ENCODE data around the gene ILDR2.
A peak's percentile ranks its signal among the peaks of the same experiment; 100 is the strongest.

ILDR2 gene

GRCh38 chr1:166858726-166859419 lies 116.5 kb downstream of the ILDR2 start:
- ChIA-PET POLR2A (interaction anchor here (0.6 kb wide), 1 partner anchor 350 kb away, joined by 6 read pairs; no protein-coding TSS in a partner anchor), CTCF (interaction anchor here (0.6 to 1.0 kb wide), 3 partner anchors 47 to 1377 kb away, joined by 3 to 4 read pairs (median 4); no protein-coding TSS in a partner anchor)
- no peak overlapping the region for H3K4me3 ChIP-seq (ENCODE audit: low read depth, low read length)
- TF ChIP-seq ZNF280C (tag by site-specific recombination; IDR thresholded peaks at IDR 0.05) = no peak
- TF ChIP-seq, protein P1, sequence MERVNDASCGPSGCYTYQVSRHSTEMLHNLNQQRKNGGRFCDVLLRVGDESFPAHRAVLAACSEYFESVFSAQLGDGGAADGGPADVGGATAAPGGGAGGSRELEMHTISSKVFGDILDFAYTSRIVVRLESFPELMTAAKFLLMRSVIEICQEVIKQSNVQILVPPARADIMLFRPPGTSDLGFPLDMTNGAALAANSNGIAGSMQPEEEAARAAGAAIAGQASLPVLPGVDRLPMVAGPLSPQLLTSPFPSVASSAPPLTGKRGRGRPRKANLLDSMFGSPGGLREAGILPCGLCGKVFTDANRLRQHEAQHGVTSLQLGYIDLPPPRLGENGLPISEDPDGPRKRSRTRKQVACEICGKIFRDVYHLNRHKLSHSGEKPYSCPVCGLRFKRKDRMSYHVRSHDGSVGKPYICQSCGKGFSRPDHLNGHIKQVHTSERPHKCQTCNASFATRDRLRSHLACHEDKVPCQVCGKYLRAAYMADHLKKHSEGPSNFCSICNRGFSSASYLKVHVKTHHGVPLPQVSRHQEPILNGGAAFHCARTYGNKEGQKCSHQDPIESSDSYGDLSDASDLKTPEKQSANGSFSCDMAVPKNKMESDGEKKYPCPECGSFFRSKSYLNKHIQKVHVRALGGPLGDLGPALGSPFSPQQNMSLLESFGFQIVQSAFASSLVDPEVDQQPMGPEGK (tag by site-specific recombination; IDR thresholded peaks at IDR 0.05) = no peak
- TF ChIP-seq MZF1 (tag by site-specific recombination; IDR thresholded peaks at IDR 0.05; ENCODE audit: borderline replicate concordance) = peak; percentile 23; the same call in 1 of the 2 replicates
- TF ChIP-seq, protein P2, sequence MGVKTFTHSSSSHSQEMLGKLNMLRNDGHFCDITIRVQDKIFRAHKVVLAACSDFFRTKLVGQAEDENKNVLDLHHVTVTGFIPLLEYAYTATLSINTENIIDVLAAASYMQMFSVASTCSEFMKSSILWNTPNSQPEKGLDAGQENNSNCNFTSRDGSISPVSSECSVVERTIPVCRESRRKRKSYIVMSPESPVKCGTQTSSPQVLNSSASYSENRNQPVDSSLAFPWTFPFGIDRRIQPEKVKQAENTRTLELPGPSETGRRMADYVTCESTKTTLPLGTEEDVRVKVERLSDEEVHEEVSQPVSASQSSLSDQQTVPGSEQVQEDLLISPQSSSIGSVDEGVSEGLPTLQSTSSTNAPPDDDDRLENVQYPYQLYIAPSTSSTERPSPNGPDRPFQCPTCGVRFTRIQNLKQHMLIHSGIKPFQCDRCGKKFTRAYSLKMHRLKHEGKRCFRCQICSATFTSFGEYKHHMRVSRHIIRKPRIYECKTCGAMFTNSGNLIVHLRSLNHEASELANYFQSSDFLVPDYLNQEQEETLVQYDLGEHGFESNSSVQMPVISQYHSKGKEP (tag by site-specific recombination; IDR thresholded peaks at IDR 0.05) = no peak
- peak; percentile 60 for TF ChIP-seq EGR2 (tag by site-specific recombination; IDR thresholded peaks at IDR 0.05; ENCODE audit: low read depth)
- TF ChIP-seq, protein P3, sequence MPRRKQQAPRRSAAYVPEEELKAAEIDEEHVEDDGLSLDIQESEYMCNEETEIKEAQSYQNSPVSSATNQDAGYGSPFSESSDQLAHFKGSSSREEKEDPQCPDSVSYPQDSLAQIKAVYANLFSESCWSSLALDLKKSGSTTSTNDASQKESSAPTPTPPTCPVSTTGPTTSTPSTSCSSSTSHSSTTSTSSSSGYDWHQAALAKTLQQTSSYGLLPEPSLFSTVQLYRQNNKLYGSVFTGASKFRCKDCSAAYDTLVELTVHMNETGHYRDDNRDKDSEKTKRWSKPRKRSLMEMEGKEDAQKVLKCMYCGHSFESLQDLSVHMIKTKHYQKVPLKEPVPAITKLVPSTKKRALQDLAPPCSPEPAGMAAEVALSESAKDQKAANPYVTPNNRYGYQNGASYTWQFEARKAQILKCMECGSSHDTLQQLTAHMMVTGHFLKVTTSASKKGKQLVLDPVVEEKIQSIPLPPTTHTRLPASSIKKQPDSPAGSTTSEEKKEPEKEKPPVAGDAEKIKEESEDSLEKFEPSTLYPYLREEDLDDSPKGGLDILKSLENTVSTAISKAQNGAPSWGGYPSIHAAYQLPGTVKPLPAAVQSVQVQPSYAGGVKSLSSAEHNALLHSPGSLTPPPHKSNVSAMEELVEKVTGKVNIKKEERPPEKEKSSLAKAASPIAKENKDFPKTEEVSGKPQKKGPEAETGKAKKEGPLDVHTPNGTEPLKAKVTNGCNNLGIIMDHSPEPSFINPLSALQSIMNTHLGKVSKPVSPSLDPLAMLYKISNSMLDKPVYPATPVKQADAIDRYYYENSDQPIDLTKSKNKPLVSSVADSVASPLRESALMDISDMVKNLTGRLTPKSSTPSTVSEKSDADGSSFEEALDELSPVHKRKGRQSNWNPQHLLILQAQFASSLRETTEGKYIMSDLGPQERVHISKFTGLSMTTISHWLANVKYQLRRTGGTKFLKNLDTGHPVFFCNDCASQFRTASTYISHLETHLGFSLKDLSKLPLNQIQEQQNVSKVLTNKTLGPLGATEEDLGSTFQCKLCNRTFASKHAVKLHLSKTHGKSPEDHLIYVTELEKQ (tag by site-specific recombination; IDR thresholded peaks at IDR 0.05; ENCODE audit: borderline replicate concordance) = no peak
- TF ChIP-seq ZFHX2 (tag by site-specific recombination; conservative IDR thresholded peaks at IDR 0.05) = peak; percentile 61
- H3K9me3 ChIP-seq (ENCODE audit: control insufficient read depth, insufficient read depth, low read depth, low read length) = no peaks in the 10 kb centered on the region
- no peaks in the 10 kb centered on the region for H3K4me1 ChIP-seq (ENCODE audit: control insufficient read depth, insufficient read depth, low read length)
- H3K36me3 ChIP-seq (ENCODE audit: control insufficient read depth in 2 of 2, insufficient read depth in 1 of 2, low read length in 2 of 2) = peaks cover 22 to 92% of the 10 kb centered on the region in 2 experiments
- no peak overlapping the region for H3K27ac ChIP-seq (ENCODE audit: extremely low read depth, low read depth, low read length)

Data from HEK293 (cell line).